SHP77 (cell line): ENCODE results near the gene SLC6A12.

Source experiments
- DNase-seq, 2 experiments: peaks; one replicate each; lab custom pipeline; 2025; lab: John Stamatoyannopoulos, UW

The SLC6A12 gene

DNA sequence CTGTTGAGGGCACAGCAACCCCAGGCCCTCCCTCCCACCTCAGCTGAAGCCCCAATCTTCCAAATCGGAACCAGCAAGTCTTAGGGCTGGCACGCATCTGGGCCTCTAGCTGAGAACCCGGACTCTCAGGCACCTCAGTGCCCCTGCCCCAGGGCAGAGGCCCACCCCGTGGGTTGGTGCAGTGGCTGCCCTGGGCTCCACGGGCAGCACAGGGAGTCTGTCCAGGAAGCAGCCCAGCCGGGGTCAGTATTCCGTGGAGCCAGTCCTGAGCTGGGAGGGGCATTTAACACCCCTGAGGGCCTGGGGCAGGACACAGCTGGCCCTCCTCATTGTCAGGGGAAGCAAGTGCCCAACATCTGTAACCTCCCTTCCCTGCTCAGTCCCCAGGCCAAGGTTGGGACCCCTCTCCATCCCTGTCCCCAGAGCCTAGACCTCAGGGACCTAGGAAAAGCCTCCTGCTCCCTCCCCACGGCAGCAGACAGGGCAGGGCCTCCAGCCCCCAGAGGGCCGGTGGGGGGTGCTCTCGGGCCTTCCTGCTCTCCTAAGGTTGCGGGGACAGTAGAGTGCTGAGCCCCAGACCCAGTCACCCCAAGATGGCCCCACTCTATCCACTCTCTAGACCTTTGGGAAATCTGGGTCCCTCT lies 36.5 kb downstream of the SLC6A12 start:
- DNase-seq, result no peak

GRCh38 chr12:176321-177181 lies 37.4 kb downstream of the SLC6A12 start:
- DNase-seq, result no peak

DNA sequence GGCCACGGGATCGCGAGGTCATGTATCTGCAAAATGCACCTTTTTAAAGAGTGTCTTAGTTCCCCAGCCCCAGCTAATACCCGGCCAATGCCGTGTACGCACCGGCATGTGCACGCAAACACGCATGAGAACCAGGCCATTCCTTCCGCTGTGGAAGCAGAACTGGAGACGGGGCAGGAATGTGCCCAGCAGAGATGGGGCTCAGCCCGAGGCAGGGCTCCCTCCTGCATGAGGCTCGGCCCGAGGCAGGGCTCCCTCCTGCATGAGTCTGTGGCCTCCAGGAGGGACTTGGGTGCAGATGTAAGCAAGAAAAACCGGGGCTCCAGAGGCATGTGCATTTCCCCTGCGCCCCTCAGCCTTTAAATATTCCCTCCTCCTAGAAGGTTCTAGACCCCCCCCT lies 38.2 kb downstream of the SLC6A12 start:
- no peak for DNase-seq

- DNase-seq, result no peak
Observed at GRCh38 chr12:175250-175649, 38.7 kb downstream of the SLC6A12 start.

- DNase-seq, result no peak
Observed at GRCh38 chr12:174596-174995, 39.4 kb downstream of the SLC6A12 start.

DNA sequence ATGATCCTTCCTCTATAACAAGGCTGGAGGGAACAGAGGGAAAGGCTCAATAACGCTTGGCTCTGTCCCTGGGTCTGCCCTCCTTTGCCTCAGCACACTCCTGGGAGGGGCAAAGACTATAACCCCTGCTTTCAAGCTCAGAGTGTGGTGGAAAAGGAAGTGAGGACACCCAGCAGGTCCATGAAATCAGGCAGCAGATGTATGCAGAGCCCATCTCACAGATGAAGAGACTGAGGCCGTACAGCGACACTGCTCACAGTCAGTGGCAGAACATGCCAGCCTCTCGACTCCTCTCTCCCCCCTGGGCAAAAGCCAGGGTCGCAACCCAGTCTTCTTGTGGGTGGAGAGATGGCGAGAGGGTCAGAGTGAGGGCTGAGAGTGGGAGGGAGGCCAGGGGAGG lies 39.8 kb downstream of the SLC6A12 start:
- DNase-seq, result no peak

DNA sequence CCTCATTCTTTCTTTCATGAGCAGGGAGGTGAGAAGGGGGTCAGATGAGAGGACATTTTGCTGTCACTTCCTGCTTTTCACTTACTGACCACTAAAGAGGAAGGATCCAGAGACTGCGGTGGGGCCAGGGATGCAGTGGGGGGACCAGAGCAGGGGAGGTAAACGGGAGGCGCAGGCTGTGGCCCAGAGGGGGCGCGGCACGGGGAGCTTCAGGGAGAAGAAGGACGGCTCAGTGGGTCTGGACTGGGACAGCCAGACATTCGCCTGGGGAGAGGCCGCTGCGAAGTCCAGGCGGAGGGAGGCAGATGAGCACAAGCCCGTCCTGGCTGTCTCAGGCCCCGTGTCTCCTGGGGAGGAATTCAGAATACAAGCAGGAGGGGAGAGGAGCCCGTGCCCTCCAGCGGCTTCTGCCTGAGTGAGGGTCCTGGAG lies 41.2 kb downstream of the SLC6A12 start:
- no peak for DNase-seq

GRCh38 chr12:171743-172676 lies 41.9 kb downstream of the SLC6A12 start:
- DNase-seq, result no peak

GRCh38 chr12:171276-171675 lies 42.7 kb downstream of the SLC6A12 start:
- DNase-seq, result no peak

DNA sequence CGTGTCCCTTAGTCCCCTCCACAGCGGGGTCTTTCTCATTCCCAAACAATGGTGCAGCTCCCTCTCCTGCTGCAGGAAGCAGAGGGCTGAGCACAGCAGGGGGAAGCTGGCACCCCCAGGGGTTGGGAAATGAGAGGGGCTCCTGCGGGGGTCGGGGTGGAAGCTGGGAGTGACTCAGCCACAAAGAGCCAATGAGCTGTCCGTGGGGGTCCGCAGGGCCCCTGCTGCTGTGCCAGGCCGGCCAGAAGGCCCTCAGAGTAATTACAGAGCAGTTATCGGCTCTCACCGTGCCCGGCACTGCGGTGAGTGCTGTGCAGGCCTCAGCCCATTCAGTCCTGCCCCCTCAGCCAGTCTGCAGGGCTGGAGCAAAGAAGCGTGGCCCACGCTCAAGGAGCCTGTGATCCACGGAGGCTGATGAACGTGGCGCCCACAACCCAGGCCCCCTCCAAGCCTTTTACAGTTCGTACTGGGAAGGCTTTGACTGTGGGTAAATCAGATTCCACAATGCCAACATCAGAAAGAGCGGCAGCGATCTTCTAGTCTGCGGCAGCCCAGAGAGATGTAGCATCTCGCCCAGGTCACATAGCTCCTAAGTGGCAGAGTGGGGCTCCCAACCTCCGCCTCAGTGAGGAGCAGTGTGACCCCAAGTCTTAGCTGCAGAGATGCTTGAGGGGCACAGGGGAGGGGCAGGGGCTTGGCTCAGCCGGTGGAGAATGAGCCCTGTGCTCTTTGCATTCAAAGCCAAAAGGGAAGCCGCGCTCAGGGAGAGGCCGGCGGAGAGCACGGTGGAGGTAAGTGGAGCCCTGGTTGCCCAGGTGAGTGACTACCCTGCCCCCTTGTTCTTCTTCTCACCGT lies 43.4 kb downstream of the SLC6A12 start:
- DNase-seq, result no peak

DNA sequence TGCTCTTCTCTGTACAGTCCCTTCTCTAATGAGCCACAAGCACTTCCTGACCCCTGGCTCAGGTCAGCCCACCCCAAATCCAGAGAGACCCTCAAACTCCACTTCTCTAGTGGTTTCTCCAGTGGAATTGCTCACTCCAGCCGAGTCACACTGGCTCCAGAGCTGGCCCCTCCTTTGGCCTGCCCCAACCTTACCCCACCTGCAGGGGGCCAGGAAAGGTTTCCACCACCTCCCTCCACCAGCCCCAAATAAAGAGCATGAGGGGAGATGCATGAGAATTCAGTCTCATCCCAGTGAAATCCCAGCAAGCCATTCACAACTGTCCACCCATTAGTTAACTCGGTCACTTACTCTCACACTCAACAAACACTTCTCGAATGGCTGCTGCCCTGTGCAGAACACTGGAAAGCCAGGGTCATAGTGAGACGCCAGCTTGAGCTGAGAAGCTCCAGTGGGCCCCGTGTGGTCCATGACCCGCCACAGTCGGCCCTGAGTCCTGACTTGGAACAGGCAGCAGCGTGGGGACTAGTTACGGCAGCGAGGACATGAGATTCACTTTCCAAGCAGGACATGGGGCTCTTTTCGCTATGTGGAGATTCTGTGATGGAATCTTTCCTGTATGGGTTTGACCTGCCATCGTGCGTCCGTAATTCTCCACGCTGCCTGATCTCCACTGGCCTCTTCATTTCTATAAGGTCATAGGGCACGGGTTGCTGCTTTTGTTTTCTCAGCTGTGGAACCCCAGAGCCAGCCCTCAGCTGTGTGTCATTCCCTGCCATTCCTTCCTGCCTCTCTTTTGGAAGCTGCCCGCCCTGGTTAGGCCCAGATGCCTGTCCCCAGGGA lies 44.2 kb downstream of the SLC6A12 start:
- DNase-seq, result no peak

DNA sequence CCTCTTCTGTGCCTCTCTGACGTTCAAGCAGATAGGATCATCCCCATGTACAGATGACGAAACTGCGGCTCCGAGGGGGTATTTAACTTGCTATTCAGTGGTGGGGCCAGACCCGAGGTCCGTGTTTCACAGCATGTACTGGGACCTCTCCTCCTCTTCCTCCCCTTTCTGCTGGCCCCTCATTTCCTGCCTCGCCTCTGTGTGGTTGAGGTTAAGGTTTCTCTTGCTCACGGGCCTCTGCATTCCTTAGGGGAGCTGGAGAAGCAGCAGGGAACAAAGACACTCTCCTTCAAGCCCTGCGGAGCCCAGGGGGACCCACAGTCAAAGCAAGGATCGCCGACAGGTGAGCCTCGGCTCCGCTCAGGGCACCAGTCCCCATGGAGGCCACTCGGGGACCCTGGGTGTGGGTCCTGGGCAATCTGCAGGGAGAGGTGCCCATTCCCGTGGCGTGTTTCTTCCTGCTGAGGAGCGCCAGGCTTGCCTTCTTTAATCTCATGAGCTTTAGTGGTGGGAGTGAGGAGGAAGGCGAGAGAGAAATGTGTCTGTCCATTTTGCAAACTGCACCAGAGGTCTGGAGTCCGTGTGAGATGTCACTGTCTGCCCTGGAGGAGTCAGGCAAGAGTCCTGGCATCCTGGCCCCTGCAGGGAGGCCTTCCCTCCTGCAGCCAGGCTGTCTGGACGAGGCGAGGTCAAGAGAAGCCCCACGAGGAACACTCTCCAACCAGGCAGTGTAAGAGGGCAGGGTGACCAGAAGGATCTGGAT lies 45.0 kb downstream of the SLC6A12 start:
- no peak for DNase-seq

GRCh38 chr12:167959-168600 lies 45.9 kb downstream of the SLC6A12 start:
- DNase-seq, result no peak

GRCh38 chr12:166425-167075 lies 47.4 kb downstream of the SLC6A12 start:
- no peak for DNase-seq

DNA sequence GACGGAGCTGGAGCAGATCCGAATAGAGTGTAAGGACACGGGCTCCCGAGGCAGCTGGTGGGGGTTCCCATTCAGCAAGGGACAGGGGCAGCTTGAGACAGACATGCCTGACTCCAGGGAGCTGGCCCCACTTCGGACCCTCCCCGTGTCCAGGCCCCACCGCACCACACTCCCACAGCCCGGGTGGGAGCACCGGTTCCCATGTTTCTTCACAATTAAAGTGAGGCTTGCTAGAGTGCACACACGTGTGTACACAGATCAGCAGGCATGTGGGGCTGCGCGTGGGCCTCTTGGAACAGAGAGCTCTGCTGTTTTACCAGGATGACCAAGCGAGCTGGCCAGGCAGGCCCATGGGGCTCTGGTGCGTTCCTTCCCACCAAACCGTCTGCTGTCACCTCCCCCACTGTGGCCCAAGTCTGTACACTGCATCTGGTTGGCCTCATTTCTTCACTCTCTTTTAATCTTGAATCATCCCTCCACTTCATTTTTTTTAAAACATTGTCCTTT lies 48.0 kb downstream of the SLC6A12 start:
- DNase-seq, result no peak

DNA sequence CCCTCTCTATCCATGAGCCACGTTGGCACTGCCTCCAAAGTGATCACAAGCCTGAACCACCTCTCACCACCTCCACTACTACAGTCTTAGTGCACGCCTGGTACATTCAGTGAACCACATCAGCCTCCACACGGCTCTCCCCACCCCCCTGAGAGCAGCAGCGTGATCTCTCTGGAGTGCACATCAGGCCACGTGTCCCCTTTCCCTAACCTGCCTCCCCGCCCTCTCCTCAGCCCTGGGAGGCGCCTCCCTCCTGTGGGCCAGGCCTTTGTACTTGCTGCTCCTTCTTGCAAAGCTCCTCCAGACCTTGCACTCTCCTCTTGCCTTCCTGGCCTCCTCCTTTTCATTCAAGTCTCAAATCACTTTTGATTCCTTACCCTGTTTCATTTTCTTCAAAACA lies 49.8 kb downstream of the SLC6A12 start:
- no peak for DNase-seq

DNA sequence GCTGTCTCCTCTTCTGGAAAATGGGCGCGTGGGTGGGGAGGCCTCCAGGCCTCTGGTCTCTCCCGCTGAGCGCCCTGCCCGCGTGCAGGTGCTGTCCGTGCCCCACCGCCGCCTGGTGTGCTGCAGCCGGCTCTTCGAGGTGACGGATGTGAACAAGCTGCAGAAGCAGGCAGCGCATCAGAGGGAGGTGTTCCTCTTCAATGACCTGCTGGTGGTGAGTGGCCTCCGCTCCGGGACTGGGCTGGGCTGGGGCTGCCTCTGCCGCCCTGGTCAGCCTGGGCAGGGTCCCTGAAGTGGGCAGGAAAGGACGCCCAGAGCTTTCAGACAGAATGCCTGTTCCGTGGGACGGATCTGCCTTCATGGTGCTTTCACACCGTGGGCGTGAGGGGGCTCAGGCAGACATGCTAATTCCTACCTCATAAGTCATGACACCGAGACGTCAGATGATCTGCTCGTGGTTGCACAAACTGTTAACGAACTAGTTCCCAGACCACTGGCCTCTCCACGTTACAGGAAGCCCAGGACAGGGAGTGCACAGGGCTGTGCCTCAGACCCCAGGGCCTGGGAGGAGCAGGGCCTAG lies 50.5 kb downstream of the SLC6A12 start:
- no peak for DNase-seq
